ENCODE results near the gene NPR2.

NPR2 gene

GRCh38 chr9:35812025-35812602 lies 20.7 kb downstream of the NPR2 start, which contains the start of gene SPAG8:
SPAG8 (minus strand) TSS chr9:35812262; CDS start chr9:35812147, 115 bp downstream.
- TF ChIP-seq, protein P1, sequence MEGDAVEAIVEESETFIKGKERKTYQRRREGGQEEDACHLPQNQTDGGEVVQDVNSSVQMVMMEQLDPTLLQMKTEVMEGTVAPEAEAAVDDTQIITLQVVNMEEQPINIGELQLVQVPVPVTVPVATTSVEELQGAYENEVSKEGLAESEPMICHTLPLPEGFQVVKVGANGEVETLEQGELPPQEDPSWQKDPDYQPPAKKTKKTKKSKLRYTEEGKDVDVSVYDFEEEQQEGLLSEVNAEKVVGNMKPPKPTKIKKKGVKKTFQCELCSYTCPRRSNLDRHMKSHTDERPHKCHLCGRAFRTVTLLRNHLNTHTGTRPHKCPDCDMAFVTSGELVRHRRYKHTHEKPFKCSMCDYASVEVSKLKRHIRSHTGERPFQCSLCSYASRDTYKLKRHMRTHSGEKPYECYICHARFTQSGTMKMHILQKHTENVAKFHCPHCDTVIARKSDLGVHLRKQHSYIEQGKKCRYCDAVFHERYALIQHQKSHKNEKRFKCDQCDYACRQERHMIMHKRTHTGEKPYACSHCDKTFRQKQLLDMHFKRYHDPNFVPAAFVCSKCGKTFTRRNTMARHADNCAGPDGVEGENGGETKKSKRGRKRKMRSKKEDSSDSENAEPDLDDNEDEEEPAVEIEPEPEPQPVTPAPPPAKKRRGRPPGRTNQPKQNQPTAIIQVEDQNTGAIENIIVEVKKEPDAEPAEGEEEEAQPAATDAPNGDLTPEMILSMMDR (IDR thresholded peaks at IDR 0.05; ENCODE audit: control extremely low read depth, extremely low read depth, low read depth, missing control alignments) = no peak
- POLR2A ChIA-PET = no interaction called here
- CTCF ChIA-PET = interaction anchor here (0.8 to 6.2 kb wide), 20 partner anchors 11 to 208 kb away, joined by 3 to 58 read pairs (median 4); partner anchors contain the start of genes CREB3, FAM221B, TLN1 and TMEM8B
- DNase-seq (ENCODE audit: extremely low spot score) = peak; percentile 95

- ChIA-PET POLR2A (interaction anchor here (1.2 kb wide), 1 partner anchor 45 kb away, joined by 3 read pairs; no protein-coding TSS in a partner anchor), CTCF (interaction anchor here (0.6 to 6.2 kb wide), 20 partner anchors 9 to 166 kb away, joined by 3 to 58 read pairs (median 6); partner anchors contain the start of genes CREB3, FAM221B, RGP1 and TLN1)
- DNase-seq (ENCODE audit: extremely low spot score) = no peak
- TF ChIP-seq, protein P1 (IDR thresholded peaks at IDR 0.05; ENCODE audit: control extremely low read depth, extremely low read depth, low read depth, missing control alignments) = peak; percentile 22
Observed at GRCh38 chr9:35813434-35814105, 22.2 kb downstream of the NPR2 start.

GRCh38 chr9:35814106-35814840 lies 22.9 kb downstream of the NPR2 start:
- ChIA-PET CTCF (interaction anchor here (0.6 to 6.2 kb wide), 20 partner anchors 8 to 214 kb away, joined by 3 to 58 read pairs (median 4); partner anchors contain the start of genes FAM221B, RGP1 and TMEM8B), POLR2A (interaction anchor here (1.0 to 1.2 kb wide), 2 partner anchors 44 to 82 kb away, joined by 3 to 4 read pairs; partner anchors contain the start of genes CREB3 and TLN1)
- DNase-seq (ENCODE audit: extremely low spot score) = peak; percentile 48
- TF ChIP-seq, protein P1 (IDR thresholded peaks at IDR 0.05; ENCODE audit: control extremely low read depth, extremely low read depth, low read depth, missing control alignments) = peak; percentile 18

DNA sequence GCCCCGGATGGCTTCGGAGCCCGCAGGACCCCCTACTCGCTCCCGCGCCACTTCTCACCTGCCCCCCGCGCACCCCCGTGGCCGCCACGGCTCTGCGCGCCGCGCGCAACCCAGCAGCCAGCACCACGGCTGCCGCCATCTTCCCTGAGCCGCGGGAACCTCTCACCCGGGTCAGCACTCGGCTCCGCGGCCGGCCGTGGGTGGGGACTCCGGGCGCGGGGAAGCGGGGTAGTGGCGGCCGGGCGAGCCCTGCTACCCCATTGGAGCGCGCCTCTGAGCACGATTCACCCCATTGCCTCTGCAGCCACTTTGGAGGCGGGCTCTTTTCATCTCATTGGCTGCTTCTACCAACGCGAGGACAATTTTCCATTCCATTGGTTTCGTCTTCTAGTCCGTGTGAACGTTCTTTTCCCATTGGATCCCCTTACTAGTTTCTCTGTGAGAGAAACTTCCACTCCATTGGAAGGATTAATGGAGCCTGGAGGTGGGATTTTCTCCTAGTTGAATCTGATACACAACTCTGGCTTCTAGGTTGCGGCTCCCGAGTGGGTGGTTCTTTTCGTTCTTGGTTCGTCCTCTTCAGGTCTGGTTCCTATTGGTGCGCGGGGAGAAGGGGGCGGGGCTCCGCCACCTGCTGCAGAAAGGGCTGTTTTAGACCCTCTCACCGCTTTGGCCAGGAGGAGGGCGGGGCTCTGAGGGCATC lies 23.6 kb downstream of the NPR2 start, which contains the start of gene HINT2:
TSS of gene HINT2 (minus strand) at position 202 of the 703 bp plus-strand sequence. CDS start at position 139, 63 bp downstream.
- peak; percentile 95 for DNase-seq (ENCODE audit: extremely low spot score)
- TF ChIP-seq, protein P1 (IDR thresholded peaks at IDR 0.05; ENCODE audit: control extremely low read depth, extremely low read depth, low read depth, missing control alignments) = no peak
- ChIA-PET CTCF (interaction anchor here (0.7 to 6.2 kb wide), 15 partner anchors 8 to 215 kb away, joined by 3 to 58 read pairs (median 5); partner anchors contain the start of gene RGP1), POLR2A (interaction anchor here (0.7 to 1.2 kb wide), 3 partner anchors 43 to 1980 kb away, joined by 3 to 4 read pairs (median 3); partner anchors contain the start of genes CREB3 and TLN1)

DNA sequence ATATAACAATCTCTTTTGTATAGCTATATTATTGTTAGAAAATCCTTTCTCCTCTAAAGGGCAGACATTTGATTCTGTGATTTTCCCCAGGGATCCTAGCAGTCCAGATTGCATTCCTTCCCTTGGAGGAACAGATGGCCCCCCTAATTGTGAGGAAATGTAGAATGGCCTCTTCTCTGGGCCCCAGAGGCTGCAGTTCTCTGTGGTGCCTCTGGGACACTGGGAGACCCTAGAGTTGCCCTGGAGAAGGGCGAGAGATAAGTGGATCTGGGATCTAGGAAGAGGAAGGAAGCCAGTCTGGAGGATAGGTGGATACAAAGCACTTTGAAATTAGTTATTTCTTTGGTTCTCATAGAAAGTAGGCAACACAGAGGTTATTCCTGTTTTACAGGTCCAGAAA lies 25.3 kb downstream of the NPR2 start:
- no peak for DNase-seq (ENCODE audit: extremely low spot score)
- ChIA-PET CTCF (interaction anchor here (0.6 to 1.4 kb wide), 2 partner anchors 8 to 10 kb away, joined by 3 to 6 read pairs; no protein-coding TSS in a partner anchor), POLR2A (no interaction called here)
- TF ChIP-seq, protein P1 (IDR thresholded peaks at IDR 0.05; ENCODE audit: control extremely low read depth, extremely low read depth, low read depth, missing control alignments) = no peak
